ENCODE measurements around the gene LSAMP.
"Not testable (repeated sequence)": the region's sequence is repeated elsewhere in the genome, so short reads cannot be mapped to it uniquely, and the experiment has no call there.

LSAMP gene

DNA sequence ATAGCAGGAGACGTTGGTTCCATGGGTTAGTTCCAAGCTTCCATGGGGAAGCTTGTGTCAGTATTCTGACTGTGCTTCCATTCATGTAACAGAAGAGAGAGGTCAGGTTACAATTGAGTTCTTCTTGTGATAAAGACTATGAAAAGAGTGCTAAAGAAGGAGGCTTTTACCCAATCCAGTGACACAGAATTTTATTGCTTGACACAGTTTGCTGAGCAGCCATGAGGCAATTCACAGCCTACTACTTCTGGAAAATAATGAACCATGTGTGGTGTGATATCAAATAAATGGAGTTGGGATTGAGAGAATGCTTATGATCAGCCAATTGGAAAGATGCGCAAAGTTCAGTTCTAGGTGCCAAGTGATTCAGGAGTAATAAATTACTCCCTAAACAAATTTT lies 233.4 kb downstream of the LSAMP start:
- H3K79me2 ChIP-seq (ENCODE audit: control insufficient read depth, insufficient read depth, low read length, poor library complexity): no peaks in the 10 kb centered on the region
- no peaks in the 10 kb centered on the region for H3K27me3 ChIP-seq (ENCODE audit: insufficient read depth, low read length)
- no peak overlapping the region for H3K27ac ChIP-seq (ENCODE audit: low read depth, low read length)
- no peak overlapping the region for H3K14ac ChIP-seq (ENCODE audit: low read length)
- H3K79me1 ChIP-seq (ENCODE audit: low read length): no peaks in the 10 kb centered on the region
- no peak overlapping the region for H3K18ac ChIP-seq (ENCODE audit: low read length)
- no peak overlapping the region for H2BK12ac ChIP-seq (ENCODE audit: low read length)
- H3K4me3 ChIP-seq (ENCODE audit: low read depth, low read length): no peak overlapping the region
- no peak overlapping the region for H4K91ac ChIP-seq (ENCODE audit: low read depth, low read length)
- no peak overlapping the region for H4K12ac ChIP-seq (ENCODE audit: low read depth, low read length)
- H3K9ac ChIP-seq (ENCODE audit: low read length): no peak overlapping the region
- DNase-seq: no peak
- no peak overlapping the region for H3K23ac ChIP-seq (ENCODE audit: low read length)
- no peak overlapping the region for H3K4ac ChIP-seq (ENCODE audit: low read depth, low read length)
- no peaks in the 10 kb centered on the region for H3K9me3 ChIP-seq (ENCODE audit: insufficient read depth, low read depth, low read length)
- no peak overlapping the region for H2AK5ac ChIP-seq (ENCODE audit: low read length)
- H4K8ac ChIP-seq (ENCODE audit: low read depth, low read length): no peak overlapping the region
- WGBS (ENCODE audit: extremely low coverage, insufficient coverage, insufficient read length): no CpG with 5 or more reads among the region's 2 CpGs
- H3K4me2 ChIP-seq (ENCODE audit: low read length): no peak overlapping the region
- H3K4me1 ChIP-seq (ENCODE audit: control insufficient read depth in 1 of 2, insufficient read depth in 2 of 2, low read length in 2 of 2): no peaks in the 10 kb centered on the region
- H2BK120ac ChIP-seq (ENCODE audit: insufficient read depth, low read length, poor library complexity): no peak overlapping the region
- H3K36me3 ChIP-seq (ENCODE audit: control insufficient read depth in 1 of 2, insufficient read depth in 2 of 2, low read length in 2 of 2): no peaks in the 10 kb centered on the region
- no peak overlapping the region for H2BK5ac ChIP-seq (ENCODE audit: low read depth, low read length, poor library complexity)
- H2AFZ ChIP-seq (ENCODE audit: insufficient read depth, low read length, poor library complexity): no peak overlapping the region

DNA sequence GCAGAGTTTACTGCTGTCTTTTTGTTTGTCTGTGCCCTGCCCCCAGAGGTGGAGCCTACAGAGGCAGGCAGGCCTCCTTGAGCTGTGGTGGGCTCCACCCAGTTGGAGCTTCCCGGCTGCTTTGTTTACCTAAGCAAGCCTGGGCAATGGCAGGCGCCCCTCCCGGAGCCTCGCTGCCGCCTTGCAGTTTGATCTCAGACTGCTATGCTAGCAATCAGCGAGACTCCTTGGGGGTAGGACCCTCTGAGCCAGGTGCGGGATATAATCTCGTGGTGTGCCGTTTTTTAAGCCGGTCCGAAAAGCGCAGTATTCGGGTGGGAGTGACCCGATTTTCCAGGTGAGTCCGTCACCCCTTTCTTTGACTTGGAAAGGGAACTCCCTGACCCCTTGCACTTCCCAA lies 236.5 kb downstream of the LSAMP start:
- not testable (repeated sequence) for H3K27ac ChIP-seq (ENCODE audit: low read depth, low read length); H3K4me1 ChIP-seq (ENCODE audit: control insufficient read depth in 1 of 2, insufficient read depth in 2 of 2, low read length in 2 of 2); H3K79me1 ChIP-seq (ENCODE audit: low read length); H3K18ac ChIP-seq (ENCODE audit: low read length); H3K14ac ChIP-seq (ENCODE audit: low read length); H4K91ac ChIP-seq (ENCODE audit: low read depth, low read length); H3K4me2 ChIP-seq (ENCODE audit: low read length); H2AK5ac ChIP-seq (ENCODE audit: low read length); H2BK12ac ChIP-seq (ENCODE audit: low read length); DNase-seq; H3K4me3 ChIP-seq (ENCODE audit: low read depth, low read length); H3K4ac ChIP-seq (ENCODE audit: low read depth, low read length); H3K79me2 ChIP-seq (ENCODE audit: control insufficient read depth, insufficient read depth, low read length, poor library complexity); H2BK120ac ChIP-seq (ENCODE audit: insufficient read depth, low read length, poor library complexity); H3K27me3 ChIP-seq (ENCODE audit: insufficient read depth, low read length); H3K9ac ChIP-seq (ENCODE audit: low read length); H3K23ac ChIP-seq (ENCODE audit: low read length); H3K36me3 ChIP-seq (ENCODE audit: control insufficient read depth in 1 of 2, insufficient read depth in 2 of 2, low read length in 2 of 2); H4K8ac ChIP-seq (ENCODE audit: low read depth, low read length); H2BK5ac ChIP-seq (ENCODE audit: low read depth, low read length, poor library complexity); H3K9me3 ChIP-seq (ENCODE audit: insufficient read depth, low read depth, low read length); H2AFZ ChIP-seq (ENCODE audit: insufficient read depth, low read length, poor library complexity); H4K12ac ChIP-seq (ENCODE audit: low read depth, low read length)
- no CpG with 5 or more reads among the region's 15 CpGs for WGBS (ENCODE audit: extremely low coverage, insufficient coverage, insufficient read length)

DNA sequence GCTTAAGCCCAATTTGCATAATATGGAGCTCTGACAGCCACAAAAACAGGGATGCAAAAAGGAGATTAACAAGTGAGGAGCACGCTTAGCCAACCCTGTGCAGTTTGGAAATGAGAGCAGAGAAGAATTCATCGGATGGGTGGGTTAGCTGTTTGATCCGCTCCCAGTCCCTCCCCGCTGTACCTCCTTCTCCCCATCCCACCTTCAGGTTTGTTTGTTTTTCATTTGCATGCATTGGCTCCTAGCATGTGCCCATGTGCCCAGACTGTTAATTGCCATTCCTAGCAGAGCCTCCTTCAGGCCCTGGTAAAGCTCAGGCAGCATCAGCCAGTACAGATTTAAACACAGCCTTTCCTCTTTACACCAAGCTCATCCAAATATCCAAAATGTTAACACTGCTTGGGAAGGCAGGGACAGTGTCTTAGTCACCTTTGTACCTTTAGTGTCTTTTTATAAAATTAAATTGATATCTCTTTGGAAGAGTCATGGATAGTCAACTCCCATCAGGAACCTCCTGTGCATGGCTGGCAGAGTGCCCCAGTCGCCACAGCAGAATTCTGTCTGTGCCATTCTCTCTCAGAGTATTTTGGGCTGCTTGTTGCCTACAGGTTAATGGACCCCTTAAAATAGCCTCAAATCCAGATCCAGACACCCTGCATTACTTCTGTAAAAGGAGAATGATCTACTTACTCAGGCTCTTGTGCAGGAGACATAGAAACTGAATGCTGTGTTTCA lies 244.2 kb downstream of the LSAMP start:
- H2AFZ ChIP-seq (ENCODE audit: insufficient read depth, low read length, poor library complexity): no peak overlapping the region

GRCh38 chr3:116199063-116199462 lies 246.2 kb downstream of the LSAMP start:
- Histone ChIP-seq H3K27me3 (ENCODE audit: insufficient read depth, low read length) (no peaks in the 10 kb centered on the region), H4K12ac (ENCODE audit: low read depth, low read length) (no peak overlapping the region), H2AFZ (ENCODE audit: insufficient read depth, low read length, poor library complexity) (no peak overlapping the region), H2BK5ac (ENCODE audit: low read depth, low read length, poor library complexity) (no peak overlapping the region), H3K4me1 (ENCODE audit: control insufficient read depth in 1 of 2, insufficient read depth in 2 of 2, low read length in 2 of 2) (no peaks in the 10 kb centered on the region), H2AK5ac (ENCODE audit: low read length) (no peak overlapping the region), H4K8ac (ENCODE audit: low read depth, low read length) (no peak overlapping the region), H3K36me3 (ENCODE audit: control insufficient read depth in 1 of 2, insufficient read depth in 2 of 2, low read length in 2 of 2) (no peaks in the 10 kb centered on the region), H3K4me3 (ENCODE audit: low read depth, low read length) (no peak overlapping the region), H3K27ac (ENCODE audit: low read depth, low read length) (no peak overlapping the region), H3K79me1 (ENCODE audit: low read length) (no peaks in the 10 kb centered on the region), H2BK12ac (ENCODE audit: low read length) (no peak overlapping the region), H3K23ac (ENCODE audit: low read length) (no peak overlapping the region), H2BK120ac (ENCODE audit: insufficient read depth, low read length, poor library complexity) (no peak overlapping the region), H3K4ac (ENCODE audit: low read depth, low read length) (no peak overlapping the region), H3K79me2 (ENCODE audit: control insufficient read depth, insufficient read depth, low read length, poor library complexity) (no peaks in the 10 kb centered on the region), H3K18ac (ENCODE audit: low read length) (no peak overlapping the region), H4K91ac (ENCODE audit: low read depth, low read length) (no peak overlapping the region), H3K9ac (ENCODE audit: low read length) (no peak overlapping the region), H3K14ac (ENCODE audit: low read length) (no peak overlapping the region), H3K9me3 (ENCODE audit: insufficient read depth, low read depth, low read length) (no peaks in the 10 kb centered on the region), H3K4me2 (ENCODE audit: low read length) (no peak overlapping the region)
- DNase-seq: no peak
- no CpG with 5 or more reads among the region's 2 CpGs for WGBS (ENCODE audit: extremely low coverage, insufficient coverage, insufficient read length)

More for the DNA sequence above, 244.2 kb downstream of the LSAMP start:
- Histone ChIP-seq H3K18ac (ENCODE audit: low read length) (no peak overlapping the region), H2BK5ac (ENCODE audit: low read depth, low read length, poor library complexity) (no peak overlapping the region), H3K4ac (ENCODE audit: low read depth, low read length) (no peak overlapping the region), H3K9ac (ENCODE audit: low read length) (no peak overlapping the region), H3K14ac (ENCODE audit: low read length) (no peak overlapping the region), H3K36me3 (ENCODE audit: control insufficient read depth in 1 of 2, insufficient read depth in 2 of 2, low read length in 2 of 2) (no peaks in the 10 kb centered on the region), H3K27me3 (ENCODE audit: insufficient read depth, low read length) (no peaks in the 10 kb centered on the region), H3K79me1 (ENCODE audit: low read length) (no peaks in the 10 kb centered on the region), H2BK120ac (ENCODE audit: insufficient read depth, low read length, poor library complexity) (no peak overlapping the region), H3K9me3 (ENCODE audit: insufficient read depth, low read depth, low read length) (no peaks in the 10 kb centered on the region), H3K27ac (ENCODE audit: low read depth, low read length) (no peak overlapping the region), H3K79me2 (ENCODE audit: control insufficient read depth, insufficient read depth, low read length, poor library complexity) (no peaks in the 10 kb centered on the region), H3K4me1 (ENCODE audit: control insufficient read depth in 1 of 2, insufficient read depth in 2 of 2, low read length in 2 of 2) (no peaks in the 10 kb centered on the region), H4K8ac (ENCODE audit: low read depth, low read length) (no peak overlapping the region), H3K4me2 (ENCODE audit: low read length) (no peak overlapping the region), H3K4me3 (ENCODE audit: low read depth, low read length) (no peak overlapping the region), H4K91ac (ENCODE audit: low read depth, low read length) (no peak overlapping the region), H2AK5ac (ENCODE audit: low read length) (no peak overlapping the region), H3K23ac (ENCODE audit: low read length) (no peak overlapping the region), H4K12ac (ENCODE audit: low read depth, low read length) (no peak overlapping the region), H2BK12ac (ENCODE audit: low read length) (no peak overlapping the region)
- no CpG with 5 or more reads among the region's 5 CpGs for WGBS (ENCODE audit: extremely low coverage, insufficient coverage, insufficient read length)
- no peak for DNase-seq

Data from trophoblast cell (in vitro differentiated cells and primary cell).